ENCODE results near the gene RINL. TPM values are rescaled to one million over a fixed set of nuclear protein-coding genes. Genes with fewer than 3 reads are reported as not detected.
A peak's percentile ranks its signal among the peaks of the same experiment; 100 is the strongest.

RINL gene
- total and polyA plus RNA-seq, 2 of the 4 experiments (the other 2 are of a cell fraction), result 0.72 to 1.9 TPM

DNA sequence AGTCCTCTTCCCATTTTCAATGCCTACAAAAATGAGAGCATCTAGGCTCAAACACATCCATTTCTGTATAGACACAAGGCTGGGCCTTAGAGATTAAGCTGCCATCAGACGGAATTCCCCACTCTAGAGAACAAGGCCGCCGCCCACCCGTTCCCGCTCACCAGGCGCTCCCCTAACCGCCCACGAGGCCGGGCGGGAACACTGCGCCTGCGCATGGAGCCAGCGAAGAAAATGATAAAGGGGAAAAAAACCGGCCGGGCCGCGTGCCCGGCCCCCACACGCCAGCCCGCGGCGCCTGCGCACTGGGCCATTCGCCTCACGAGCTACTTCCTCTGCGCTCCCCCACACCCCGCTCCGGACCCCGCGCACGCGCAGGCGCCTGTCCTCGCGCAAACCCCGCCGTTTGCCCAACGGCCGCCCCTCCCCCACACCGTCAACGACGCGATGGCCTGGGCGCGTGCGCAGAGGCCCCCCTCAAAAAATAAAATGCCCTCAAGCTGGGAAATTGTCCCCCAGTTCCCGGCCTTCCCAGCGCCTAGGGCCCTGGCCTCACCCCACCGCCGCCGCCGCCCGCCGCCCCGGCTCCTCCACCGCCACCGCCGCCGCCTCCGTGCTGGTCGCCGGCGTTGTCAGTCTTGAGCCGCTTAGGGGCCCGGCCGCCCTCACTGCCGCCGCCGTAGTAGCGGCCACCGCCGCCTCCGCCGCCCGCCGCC lies 28.8 kb downstream of the RINL start:
- peak overlapping the region; percentile 71 for H3K56ac ChIP-seq (ENCODE audit: extremely low read depth, insufficient read depth, low read length)
- peak overlapping the region; percentile 83 for H3K14ac ChIP-seq (replicated peaks; ENCODE audit: low read depth, low read length)
- peaks cover 19 to 62% of the 10 kb centered on the region in 2 experiments for H3K79me1 ChIP-seq (ENCODE audit: low read depth in 1 of 2, low read length in 2 of 2)
- dilution Hi-C loops (cut with HindIII; ENCODE audit: low sequenced_read_pairs, unreplicated experiment), result no loop called here
- H2BK15ac ChIP-seq (ENCODE audit: low read depth, low read length), result no peak overlapping the region
- peak overlapping the region; percentile 22; the same call in 1 of the 2 replicates for H3K18ac ChIP-seq (ENCODE audit: low read depth, low read length)
- H4K20me1 ChIP-seq (ENCODE audit: insufficient read depth, low read length), result peaks cover 48% of the 10 kb centered on the region
- ATAC-seq (ENCODE audit: low read depth), result peak; percentile 45
- no peak overlapping the region; the same call in 1 of the 2 replicates for H2BK120ac ChIP-seq (ENCODE audit: low read depth, low read length)
- peak overlapping the region; percentile 40 to 70 for H4K8ac ChIP-seq (ENCODE audit: low read depth in 2 of 2, low read length in 2 of 2)
- TF ChIP-seq CHD1 (IDR thresholded peaks at IDR 0.05; ENCODE audit: low read depth, low read length) (peak; percentile 2; the same call in 1 of the 2 replicates), CEBPB (IDR thresholded peaks at IDR 0.05; ENCODE audit: low read depth, low read length) (peak; percentile 74), MXI1 (IDR thresholded peaks at IDR 0.05; ENCODE audit: borderline replicate concordance, low read depth, low read length) (peak; percentile 94), BHLHE40 (IDR thresholded peaks at IDR 0.05; ENCODE audit: low read depth, low read length) (peak; percentile 88), NFE2L2 (IDR thresholded peaks at IDR 0.05; ENCODE audit: low read depth, low read length) (no peak), MAZ (IDR thresholded peaks at IDR 0.05; ENCODE audit: borderline replicate concordance, low read depth, low read length) (peak; percentile 87; the same call in 1 of the 2 replicates)
- TF ChIP-seq, protein P1, sequence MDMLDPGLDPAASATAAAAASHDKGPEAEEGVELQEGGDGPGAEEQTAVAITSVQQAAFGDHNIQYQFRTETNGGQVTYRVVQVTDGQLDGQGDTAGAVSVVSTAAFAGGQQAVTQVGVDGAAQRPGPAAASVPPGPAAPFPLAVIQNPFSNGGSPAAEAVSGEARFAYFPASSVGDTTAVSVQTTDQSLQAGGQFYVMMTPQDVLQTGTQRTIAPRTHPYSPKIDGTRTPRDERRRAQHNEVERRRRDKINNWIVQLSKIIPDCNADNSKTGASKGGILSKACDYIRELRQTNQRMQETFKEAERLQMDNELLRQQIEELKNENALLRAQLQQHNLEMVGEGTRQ (IDR thresholded peaks at IDR 0.05; ENCODE audit: low read depth, low read length), result peak; percentile 83
- TF ChIP-seq, protein P2, sequence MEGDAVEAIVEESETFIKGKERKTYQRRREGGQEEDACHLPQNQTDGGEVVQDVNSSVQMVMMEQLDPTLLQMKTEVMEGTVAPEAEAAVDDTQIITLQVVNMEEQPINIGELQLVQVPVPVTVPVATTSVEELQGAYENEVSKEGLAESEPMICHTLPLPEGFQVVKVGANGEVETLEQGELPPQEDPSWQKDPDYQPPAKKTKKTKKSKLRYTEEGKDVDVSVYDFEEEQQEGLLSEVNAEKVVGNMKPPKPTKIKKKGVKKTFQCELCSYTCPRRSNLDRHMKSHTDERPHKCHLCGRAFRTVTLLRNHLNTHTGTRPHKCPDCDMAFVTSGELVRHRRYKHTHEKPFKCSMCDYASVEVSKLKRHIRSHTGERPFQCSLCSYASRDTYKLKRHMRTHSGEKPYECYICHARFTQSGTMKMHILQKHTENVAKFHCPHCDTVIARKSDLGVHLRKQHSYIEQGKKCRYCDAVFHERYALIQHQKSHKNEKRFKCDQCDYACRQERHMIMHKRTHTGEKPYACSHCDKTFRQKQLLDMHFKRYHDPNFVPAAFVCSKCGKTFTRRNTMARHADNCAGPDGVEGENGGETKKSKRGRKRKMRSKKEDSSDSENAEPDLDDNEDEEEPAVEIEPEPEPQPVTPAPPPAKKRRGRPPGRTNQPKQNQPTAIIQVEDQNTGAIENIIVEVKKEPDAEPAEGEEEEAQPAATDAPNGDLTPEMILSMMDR (conservative IDR thresholded peaks at IDR 0.05; ENCODE audit: low read depth, low read length), result no peak
- H4K5ac ChIP-seq (ENCODE audit: low read depth, low read length), result peak overlapping the region; percentile 8; the same call in 1 of the 2 replicates
- DNase-seq, result peak; percentile 92
- peaks cover 9% of the 10 kb centered on the region for H3K9me1 ChIP-seq (ENCODE audit: insufficient read depth, low read length)
- peaks cover 15% of the 10 kb centered on the region for H3K4me1 ChIP-seq (ENCODE audit: control insufficient read depth, insufficient read depth, low read length)
- peak overlapping the region; percentile 89 for H3K4me2 ChIP-seq (ENCODE audit: low read depth, low read length)
- H3K4ac ChIP-seq (ENCODE audit: low read depth, low read length), result peak overlapping the region; percentile 62
- in situ Hi-C loops (cut with MboI; ENCODE audit: low sequenced_read_pairs), result no loop called here
- peak overlapping the region; percentile 54 for H3K4me3 ChIP-seq (ENCODE audit: insufficient read depth, low read depth, low read length)
- no peaks in the 10 kb centered on the region for H3K27me3 ChIP-seq (ENCODE audit: control insufficient read depth, insufficient read depth, low read length)
- peak overlapping the region; percentile 92 for H2AFZ ChIP-seq (replicated peaks; ENCODE audit: low read length, poor library complexity)
- no TSS peak for BruUV-seq (replicated peaks)
- WGBS, 2 experiments (ENCODE audit: extremely low coverage in 2 of 2, insufficient read length in 1 of 2), result 0% methylated on average over 10 of the region's 76 CpGs; no CpG with 5 or more reads in 1 of the 2 experiments
- CTCF ChIA-PET, result interaction anchor here (0.5 kb wide), 1 partner anchor 17 kb away, joined by 3 read pairs; no protein-coding TSS in a partner anchor
- intact Hi-C loops (cut with micrococcal nuclease), result loop anchor here (2.0 kb wide), 1 partner anchor 19 kb away; the partner anchor contains the start of gene ECH1
- H2BK5ac ChIP-seq (ENCODE audit: low read depth, low read length, poor library complexity, severe bottlenecking), result peak overlapping the region; percentile 85
- peak overlapping the region; percentile 72 for H3K27ac ChIP-seq (ENCODE audit: insufficient read depth, low read length)
- POLR2A ChIA-PET (ENCODE audit: unreplicated experiment), result interaction anchor here (0.5 to 1.0 kb wide), 5 partner anchors 14 to 202 kb away, joined by 3 to 6 read pairs (median 3); partner anchors contain the start of gene ACTN4
- no peak overlapping the region; the same call in 1 of the 2 replicates for H2BK20ac ChIP-seq (ENCODE audit: low read depth, low read length)
- H2AK9ac ChIP-seq (replicated peaks; ENCODE audit: low read depth, low read length, poor library complexity), result peak overlapping the region; percentile 100
- peak overlapping the region; percentile 69 for H2AK5ac ChIP-seq (ENCODE audit: low read depth, low read length)
- no peaks in the 10 kb centered on the region for H3K9me3 ChIP-seq (ENCODE audit: control insufficient read depth, insufficient read depth, low read length)
- peak overlapping the region; percentile 83 for H3K23ac ChIP-seq (ENCODE audit: low read depth, low read length)
- peak overlapping the region; percentile 73 for H3K9ac ChIP-seq (ENCODE audit: low read depth, low read length)
- peaks cover 29% of the 10 kb centered on the region for H3K36me3 ChIP-seq (ENCODE audit: control insufficient read depth, insufficient read depth, low read length)
- peak overlapping the region; percentile 78 for H4K91ac ChIP-seq (ENCODE audit: insufficient read depth, low read depth, low read length)
